NB4 (cell line): ENCODE data around the gene DENND10.

Experiments
- POLR2A ChIP-seq: IDR thresholded peaks from 2 replicates; pipeline ENCODE4 v1.6.1; 2011; ENCODE audit warnings: mild to moderate bottlenecking; ENCODE audit not compliant: insufficient read length; ENCODE audit errors: extremely low read depth
- TF ChIP-seq, protein P1 (sequence below): IDR thresholded peaks from one replicate; pipeline ENCODE4 v1.5.1; 2012; ENCODE audit warnings: low read depth, low read length
- TF ChIP-seq, protein P2 (sequence below): IDR thresholded peaks from 2 replicates; pipeline ENCODE4 v1.6.1; 2011; ENCODE audit warnings: low read depth, low read length

DNA sequence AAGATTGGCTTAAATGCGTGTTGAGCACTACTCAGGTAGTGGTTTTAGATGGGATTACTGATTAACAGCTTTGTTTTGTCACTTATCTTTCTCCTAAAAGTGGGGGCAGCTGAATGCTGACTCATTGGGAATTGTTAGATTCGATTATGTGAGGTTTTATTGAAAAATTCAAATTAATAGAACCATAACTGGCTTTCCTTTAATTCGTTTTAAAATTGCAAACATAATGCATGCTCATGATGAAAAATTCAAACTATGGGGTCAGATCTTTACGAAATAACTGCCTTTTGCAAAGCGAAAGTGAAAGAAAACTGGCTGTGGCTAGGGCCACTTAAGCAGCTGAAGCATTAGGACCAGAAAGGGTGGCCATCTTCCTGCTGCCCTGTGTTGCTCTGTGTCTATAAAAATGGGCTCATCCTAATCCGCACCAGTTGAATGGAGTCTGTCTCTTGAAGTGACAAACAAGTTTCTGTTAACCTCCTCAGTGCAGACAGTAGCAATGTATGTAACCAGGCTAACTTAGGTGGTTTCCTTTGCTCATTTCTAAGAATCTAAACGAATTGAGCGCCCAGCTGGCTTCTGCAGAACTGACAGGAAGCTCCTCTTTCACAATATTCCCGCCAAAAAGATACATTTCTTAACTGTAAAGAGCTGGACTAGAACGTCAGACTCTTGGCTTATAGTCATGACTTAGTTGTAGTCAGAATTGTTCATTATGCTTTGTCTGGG, 27.8 kb downstream of the DENND10 start:
- TF ChIP-seq, protein P1, sequence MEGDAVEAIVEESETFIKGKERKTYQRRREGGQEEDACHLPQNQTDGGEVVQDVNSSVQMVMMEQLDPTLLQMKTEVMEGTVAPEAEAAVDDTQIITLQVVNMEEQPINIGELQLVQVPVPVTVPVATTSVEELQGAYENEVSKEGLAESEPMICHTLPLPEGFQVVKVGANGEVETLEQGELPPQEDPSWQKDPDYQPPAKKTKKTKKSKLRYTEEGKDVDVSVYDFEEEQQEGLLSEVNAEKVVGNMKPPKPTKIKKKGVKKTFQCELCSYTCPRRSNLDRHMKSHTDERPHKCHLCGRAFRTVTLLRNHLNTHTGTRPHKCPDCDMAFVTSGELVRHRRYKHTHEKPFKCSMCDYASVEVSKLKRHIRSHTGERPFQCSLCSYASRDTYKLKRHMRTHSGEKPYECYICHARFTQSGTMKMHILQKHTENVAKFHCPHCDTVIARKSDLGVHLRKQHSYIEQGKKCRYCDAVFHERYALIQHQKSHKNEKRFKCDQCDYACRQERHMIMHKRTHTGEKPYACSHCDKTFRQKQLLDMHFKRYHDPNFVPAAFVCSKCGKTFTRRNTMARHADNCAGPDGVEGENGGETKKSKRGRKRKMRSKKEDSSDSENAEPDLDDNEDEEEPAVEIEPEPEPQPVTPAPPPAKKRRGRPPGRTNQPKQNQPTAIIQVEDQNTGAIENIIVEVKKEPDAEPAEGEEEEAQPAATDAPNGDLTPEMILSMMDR, result no peak
- TF ChIP-seq POLR2A, result peak; percentile 18
- TF ChIP-seq, protein P2, sequence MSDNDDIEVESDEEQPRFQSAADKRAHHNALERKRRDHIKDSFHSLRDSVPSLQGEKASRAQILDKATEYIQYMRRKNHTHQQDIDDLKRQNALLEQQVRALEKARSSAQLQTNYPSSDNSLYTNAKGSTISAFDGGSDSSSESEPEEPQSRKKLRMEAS, result peak; percentile 53; the same call in 1 of the 2 replicates
